PC-9 (cell line): ENCODE data around the gene KDM1A. TPM values are rescaled to one million over a fixed set of nuclear protein-coding genes. Genes with fewer than 3 reads are reported as not detected.

Experiments
- BruUV-seq: library from RNA; stranded (reverse); fragments of 400-500 nt; replicated peaks from 2 replicates; lab custom pipeline; 2021; lab: Mats Ljungman, UMichigan
- CTCF ChIA-PET: fragments of 300-600 bp; sonication (Branson Sonifier 250); formaldehyde crosslinking; loops from one replicate; lab custom pipeline; 2022; ENCODE audit warnings: antibody characterized with exemption; lab: Charles Lee
- POLR2A ChIA-PET: fragments of 300-600 bp; sonication (Branson Sonifier 250); formaldehyde crosslinking; loops from one replicate; lab custom pipeline; 2022; ENCODE audit warnings: antibody characterized with exemption; ENCODE audit not compliant: unreplicated experiment; lab: Charles Lee
- DNase-seq, 2 experiments: peaks; one replicate each; pipeline versions ENCODE4 v3.0.0 to v3.0.0-alpha.2; 2015 to 2022; ENCODE audit warnings: mixed read lengths in 1 of 2
- H2AFZ ChIP-seq: fragments of 200-600 bp; sonication (generic); 2 replicates; pipeline ENCODE4 v1.8.1; 2017; ENCODE audit warnings: antibody characterized with exemption
- H3F3A ChIP-seq: fragments of 200-600 bp; sonication (generic); 2 replicates; pipeline ENCODE4 v1.8.1; 2017; ENCODE audit warnings: antibody characterized with exemption, mild to moderate bottlenecking, low read depth; ENCODE audit not compliant: insufficient read depth
- H3K27ac ChIP-seq: fragments of 200-600 bp; sonication (generic); 2 replicates; pipeline ENCODE4 v1.6.1; 2016; ENCODE audit warnings: mixed run types
- H3K27me3 ChIP-seq: fragments of 200-600 bp; sonication (generic); 2 replicates; pipeline ENCODE4 v1.6.1; 2016; ENCODE audit warnings: low read depth, mixed run types; ENCODE audit not compliant: insufficient read depth
- H3K36me3 ChIP-seq: fragments of 200-600 bp; sonication (generic); 2 replicates; pipeline ENCODE4 v1.6.1; 2016; ENCODE audit warnings: low read depth, mixed run types
- H3K4me1 ChIP-seq: fragments of 200-600 bp; sonication (generic); replicated peaks from 2 replicates; pipeline ENCODE4 v1.6.1; 2016; ENCODE audit warnings: mixed run types; ENCODE audit not compliant: insufficient read depth
- H3K4me2 ChIP-seq: fragments of 200-600 bp; sonication (generic); 2 replicates; pipeline ENCODE4 v1.6.1; 2017; ENCODE audit warnings: mixed run types
- H3K4me3 ChIP-seq: fragments of 200-600 bp; sonication (generic); 2 replicates; pipeline ENCODE4 v1.6.1; 2016; ENCODE audit warnings: mixed run types
- H3K79me2 ChIP-seq: fragments of 200-600 bp; sonication (generic); 2 replicates; pipeline ENCODE4 v1.6.1; 2017; ENCODE audit warnings: low read depth, mixed run types
- H3K9me2 ChIP-seq: fragments of 200-600 bp; sonication (generic); 2 replicates; pipeline ENCODE4 v1.8.1; 2017; ENCODE audit warnings: mild to moderate bottlenecking; ENCODE audit not compliant: insufficient read depth
- H3K9me3 ChIP-seq: fragments of 200-600 bp; sonication (generic); 2 replicates; pipeline ENCODE4 v1.8.1; 2016; ENCODE audit warnings: low read depth; ENCODE audit not compliant: insufficient read depth
- H4K20me1 ChIP-seq: fragments of 200-600 bp; sonication (generic); 2 replicates; pipeline ENCODE4 v1.8.1; 2017; ENCODE audit not compliant: insufficient read depth
- CTCF ChIP-seq: fragments of 200-600 bp; sonication (generic); conservative IDR thresholded peaks from 2 replicates; pipeline ENCODE4 v1.6.1; 2017; ENCODE audit warnings: mixed run types, antibody characterized with exemption, mild to moderate bottlenecking, moderate library complexity
- EZH2 ChIP-seq: fragments of 200-600 bp; sonication (generic); IDR thresholded peaks from 2 replicates; pipeline ENCODE4 v1.8.0; 2017; ENCODE audit warnings: antibody characterized with exemption, low read depth
- intact Hi-C: fragments of 100-400 bp; cut with micrococcal nuclease; formaldehyde crosslinking; loops from one replicate; pipeline ENCODE4 v1.10.0; 2022; ENCODE audit not compliant: unreplicated experiment
- total RNA-seq: library from RNA; stranded (reverse); gene quantifications from 2 replicates; pipeline ENCODE4 v1.2.3, GENCODE V29; 2021

Gene KDM1A
- total RNA-seq, 1 experiment from 2014 or later: 213 TPM

GRCh38 chr1:23102289-23102688, 83.0 kb downstream of the KDM1A start:
- no peak overlapping the region for H2AFZ ChIP-seq
- no peak for TF ChIP-seq CTCF
- no peak for TF ChIP-seq EZH2
- H3K79me2 ChIP-seq: peaks cover 18% of the 10 kb centered on the region; the same call in 1 of the 2 replicates
- BruUV-seq: no TSS peak
- H3K4me1 ChIP-seq: peaks cover 48% of the 10 kb centered on the region
- peak in 1 of 2 experiments; percentile 72 for DNase-seq
- ChIA-PET CTCF (interaction anchor here (0.8 to 1.0 kb wide), 2 partner anchors 82 to 120 kb away, joined by 3 read pairs; no protein-coding TSS in a partner anchor), POLR2A (interaction anchor here (0.5 to 0.7 kb wide), 4 partner anchors 65 to 130 kb away, joined by 4 to 14 read pairs (median 10); no protein-coding TSS in a partner anchor)
- H3K9me2 ChIP-seq: no peaks in the 10 kb centered on the region
- no peaks in the 10 kb centered on the region for H4K20me1 ChIP-seq
- no peaks in the 10 kb centered on the region for H3K9me3 ChIP-seq
- peaks cover 59% of the 10 kb centered on the region for H3F3A ChIP-seq
- intact Hi-C loops: loop anchor here (5.0 to 10.0 kb wide), 2 partner anchors 65 to 173 kb away; partner anchors contain the start of gene LUZP1
- H3K36me3 ChIP-seq: no peaks in the 10 kb centered on the region
- H3K27ac ChIP-seq: peak overlapping the region; percentile 86
- H3K4me2 ChIP-seq: peak overlapping the region; percentile 71
- no peaks in the 10 kb centered on the region for H3K27me3 ChIP-seq
- no peak overlapping the region for H3K4me3 ChIP-seq

- H3K9me3 ChIP-seq: no peaks in the 10 kb centered on the region
Observed at GRCh38 chr1:23103001-23103889, 84.0 kb downstream of the KDM1A start.

More at GRCh38 chr1:23103001-23103889, 84.0 kb downstream of the KDM1A start:
- no peaks in the 10 kb centered on the region for H3K36me3 ChIP-seq
- ChIA-PET POLR2A (interaction anchor here (0.6 to 0.7 kb wide), 4 partner anchors 64 to 301 kb away, joined by 4 to 15 read pairs (median 8); no protein-coding TSS in a partner anchor), CTCF (interaction anchor here (0.5 to 1.0 kb wide), 3 partner anchors 81 to 233 kb away, joined by 3 to 13 read pairs (median 3); no protein-coding TSS in a partner anchor)
- no peak overlapping the region for H3K4me3 ChIP-seq
- no peak overlapping the region for H2AFZ ChIP-seq
- H3F3A ChIP-seq: peaks cover 59% of the 10 kb centered on the region
- H3K4me2 ChIP-seq: peak overlapping the region; percentile 71
- no peaks in the 10 kb centered on the region for H3K27me3 ChIP-seq
- intact Hi-C loops: loop anchor here (5.0 to 10.0 kb wide), 2 partner anchors 64 to 172 kb away; partner anchors contain the start of gene LUZP1
- no peaks in the 10 kb centered on the region for H3K9me2 ChIP-seq
- peaks cover 16% of the 10 kb centered on the region; the same call in 1 of the 2 replicates for H3K79me2 ChIP-seq
- TF ChIP-seq CTCF: no peak
- no peak for TF ChIP-seq EZH2
- peak overlapping the region; percentile 86 for H3K27ac ChIP-seq
- BruUV-seq: TSS peak; percentile 13
- H4K20me1 ChIP-seq: no peaks in the 10 kb centered on the region
- no peak for DNase-seq
- H3K4me1 ChIP-seq: peaks cover 48% of the 10 kb centered on the region
